Mesendoderm (in vitro differentiated cells): ENCODE data around the gene ATPAF1.
A peak's percentile ranks its signal among the peaks of the same experiment; 100 is the strongest.

Experiments
- DNase-seq: peaks from one replicate; pipeline ENCODE4 v3.0.0; 2013
- H2AK5ac ChIP-seq: 2 replicates; pipeline ENCODE4 v1.6.1; 2013; ENCODE audit warnings: low read length, inconsistent platforms
- H2BK120ac ChIP-seq: 2 replicates; pipeline ENCODE4 v1.6.1; 2013; ENCODE audit warnings: low read depth, mild to moderate bottlenecking, low read length, moderate library complexity, mixed read lengths
- H2BK15ac ChIP-seq: replicated peaks from 2 replicates; pipeline ENCODE4 v1.6.1; 2013; ENCODE audit warnings: low read depth, mild to moderate bottlenecking, moderate library complexity
- H2BK5ac ChIP-seq: 2 replicates; pipeline ENCODE4 v1.6.1; 2013; ENCODE audit warnings: low read length, inconsistent platforms
- H3K18ac ChIP-seq: 2 replicates; pipeline ENCODE4 v1.6.1; 2013; ENCODE audit warnings: mild to moderate bottlenecking, low read length, mixed read lengths
- H3K23ac ChIP-seq: one replicate; pipeline ENCODE4 v1.6.1; 2013; ENCODE audit warnings: low read length
- H3K27ac ChIP-seq: 2 replicates; pipeline ENCODE4 v1.5.1; 2013; ENCODE audit warnings: low read depth, mild to moderate bottlenecking, inconsistent platforms, low read length, moderate library complexity
- H3K27me3 ChIP-seq: 2 replicates; pipeline ENCODE4 v1.6.1; 2013; ENCODE audit warnings: low read length, control low read depth, mild to moderate bottlenecking, inconsistent platforms; ENCODE audit not compliant: insufficient read depth, poor library complexity
- H3K36me3 ChIP-seq: 2 replicates; pipeline ENCODE4 v1.6.1; 2013; ENCODE audit warnings: low read length, inconsistent platforms; ENCODE audit not compliant: control insufficient read depth, insufficient read depth
- H3K4ac ChIP-seq: one replicate; pipeline ENCODE4 v1.6.1; 2013; ENCODE audit warnings: low read depth, mild to moderate bottlenecking, low read length, moderate library complexity
- H3K4me1 ChIP-seq: 2 replicates; pipeline ENCODE4 v1.6.1; 2013; ENCODE audit warnings: low read depth, low read length, inconsistent platforms; ENCODE audit not compliant: control insufficient read depth
- H3K4me2 ChIP-seq: 2 replicates; pipeline ENCODE4 v1.6.1; 2013; ENCODE audit warnings: low read length
- H3K4me3 ChIP-seq: 2 replicates; pipeline ENCODE4 v1.5.1; 2013; ENCODE audit warnings: mild to moderate bottlenecking, low read length
- H3K56ac ChIP-seq: one replicate; pipeline ENCODE4 v1.6.1; 2013; ENCODE audit warnings: low read length
- H3K79me1 ChIP-seq: 2 replicates; pipeline ENCODE4 v1.6.1; 2013; ENCODE audit warnings: low read length, inconsistent platforms
- H3K79me2 ChIP-seq: 2 replicates; pipeline ENCODE4 v1.6.1; 2013; ENCODE audit warnings: mild to moderate bottlenecking, low read length; ENCODE audit not compliant: control insufficient read depth, insufficient read depth
- H3K9ac ChIP-seq: 2 replicates; pipeline ENCODE4 v1.6.1; 2013; ENCODE audit warnings: low read length, inconsistent platforms
- H4K5ac ChIP-seq: one replicate; pipeline ENCODE4 v1.6.1; 2013; ENCODE audit warnings: low read length
- H4K8ac ChIP-seq: one replicate; pipeline ENCODE4 v1.6.1; 2013; ENCODE audit warnings: low read depth, mild to moderate bottlenecking, control low read depth, low read length, moderate library complexity
- WGBS: extraction: QIAGEN DNeasy Blood & Tissue Kit; methylation state at CpG from one replicate; pipeline ENCODE4 v1.1.7; 2013; ENCODE audit warnings: low lambda C conversion rate, missing lambda C conversion rate; ENCODE audit not compliant: insufficient coverage; ENCODE audit errors: extremely low coverage; 5-methylcytosine and 5-hydroxymethylcytosine counted together

The ATPAF1 gene

DNA sequence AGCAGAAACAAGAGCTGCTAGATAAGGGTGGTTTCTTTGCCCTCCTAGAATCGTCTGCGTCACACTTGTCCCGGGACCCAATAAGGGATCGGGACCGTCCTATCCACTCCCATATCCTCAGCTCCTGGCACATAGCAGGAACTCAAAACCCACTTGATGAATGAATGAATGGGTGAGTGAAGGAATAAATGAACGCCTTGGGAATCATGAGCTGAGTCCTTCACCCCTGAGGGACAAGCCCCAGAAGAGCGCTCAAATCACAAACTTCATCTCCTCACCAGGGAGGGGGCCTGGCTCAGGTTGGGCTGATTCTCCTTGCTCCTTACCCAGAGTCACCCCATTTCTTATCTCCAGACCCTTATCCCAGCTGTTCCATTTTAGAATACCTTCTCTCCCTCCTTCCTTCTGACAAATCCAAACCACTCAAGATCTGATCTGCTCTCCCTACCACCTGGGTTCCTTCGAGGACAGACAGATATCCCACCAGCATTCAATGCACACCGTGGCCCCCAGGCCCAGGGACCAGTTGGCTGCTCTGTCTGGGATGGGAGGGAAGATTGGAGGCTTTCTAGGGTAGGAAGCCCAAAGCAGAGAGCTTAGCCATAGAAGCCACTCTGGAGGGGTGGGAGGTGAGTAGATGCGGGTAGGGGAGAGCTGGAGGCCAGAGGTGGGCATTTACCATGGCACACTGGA is 50.9 kb downstream of the ATPAF1 start:
- peak overlapping the region; percentile 62 for H3K9ac ChIP-seq
- no peak overlapping the region for H2BK120ac ChIP-seq
- no peaks in the 10 kb centered on the region for H3K79me2 ChIP-seq
- H4K8ac ChIP-seq: no peak overlapping the region
- H3K4ac ChIP-seq: no peak overlapping the region
- peak overlapping the region; percentile 74 for H3K4me2 ChIP-seq
- peak overlapping the region; percentile 64 for H3K4me3 ChIP-seq
- no peaks in the 10 kb centered on the region for H3K79me1 ChIP-seq
- no peak overlapping the region for H3K27ac ChIP-seq
- no peaks in the 10 kb centered on the region for H3K36me3 ChIP-seq
- no peak overlapping the region for H2BK15ac ChIP-seq
- H2BK5ac ChIP-seq: no peak overlapping the region
- no peak overlapping the region for H4K5ac ChIP-seq
- H3K18ac ChIP-seq: no peak overlapping the region
- peaks cover 10% of the 10 kb centered on the region for H3K4me1 ChIP-seq
- H3K27me3 ChIP-seq: no peaks in the 10 kb centered on the region
- no peak overlapping the region for H2AK5ac ChIP-seq
- WGBS: no CpG with 5 or more reads among the region's 10 CpGs
- no peak for DNase-seq
- no peak overlapping the region for H3K23ac ChIP-seq
- H3K56ac ChIP-seq: peak overlapping the region; percentile 89

- Histone ChIP-seq H3K56ac (peak within 1 kb of the TSS; percentile 89), H2BK120ac (no peak within 1 kb of the TSS), H3K4ac (no peak within 1 kb of the TSS), H3K27me3 (no peaks in the 10 kb centered on the region), H3K4me1 (peaks cover 10% of the 10 kb centered on the region), H3K79me2 (no peaks in the 10 kb centered on the region), H2BK5ac (no peak within 1 kb of the TSS), H4K5ac (no peak within 1 kb of the TSS), H3K23ac (no peak within 1 kb of the TSS), H4K8ac (no peak within 1 kb of the TSS), H3K4me3 (peak within 1 kb of the TSS; percentile 64), H3K18ac (peak within 1 kb of the TSS; percentile 6), H3K36me3 (no peaks in the 10 kb centered on the region), H2AK5ac (peak within 1 kb of the TSS; percentile 78), H3K9ac (peak within 1 kb of the TSS; percentile 62), H2BK15ac (no peak within 1 kb of the TSS), H3K79me1 (no peaks in the 10 kb centered on the region), H3K4me2 (peak within 1 kb of the TSS; percentile 74), H3K27ac (no peak within 1 kb of the TSS)
- no CpG with 5 or more reads among the region's 62 CpGs for WGBS
- DNase-seq: peak; percentile 43
Measured at GRCh38 chr1:46616277-46617107, 51.7 kb downstream of the ATPAF1 start, which contains the start of gene MOB3C. MOB3C (minus strand) TSS chr1:46616811; CDS start chr1:46613321, 3,490 bp downstream.

GRCh38 chr1:46615735-46616134 is 52.4 kb downstream of the ATPAF1 start:
- DNase-seq: no peak
- Histone ChIP-seq H3K79me2 (no peaks in the 10 kb centered on the region), H3K4me1 (peaks cover 10% of the 10 kb centered on the region), H3K27me3 (no peaks in the 10 kb centered on the region), H3K4me2 (no peak overlapping the region), H2BK15ac (no peak overlapping the region), H3K18ac (no peak overlapping the region), H3K9ac (peak overlapping the region; percentile 17), H2AK5ac (peak overlapping the region; percentile 78), H2BK120ac (no peak overlapping the region), H3K79me1 (no peaks in the 10 kb centered on the region), H4K5ac (no peak overlapping the region), H3K56ac (peak overlapping the region; percentile 44), H3K27ac (no peak overlapping the region), H3K4me3 (no peak overlapping the region), H4K8ac (no peak overlapping the region), H3K4ac (no peak overlapping the region), H3K23ac (no peak overlapping the region), H2BK5ac (no peak overlapping the region), H3K36me3 (no peaks in the 10 kb centered on the region)
- no CpG with 5 or more reads among the region's 3 CpGs for WGBS

DNA sequence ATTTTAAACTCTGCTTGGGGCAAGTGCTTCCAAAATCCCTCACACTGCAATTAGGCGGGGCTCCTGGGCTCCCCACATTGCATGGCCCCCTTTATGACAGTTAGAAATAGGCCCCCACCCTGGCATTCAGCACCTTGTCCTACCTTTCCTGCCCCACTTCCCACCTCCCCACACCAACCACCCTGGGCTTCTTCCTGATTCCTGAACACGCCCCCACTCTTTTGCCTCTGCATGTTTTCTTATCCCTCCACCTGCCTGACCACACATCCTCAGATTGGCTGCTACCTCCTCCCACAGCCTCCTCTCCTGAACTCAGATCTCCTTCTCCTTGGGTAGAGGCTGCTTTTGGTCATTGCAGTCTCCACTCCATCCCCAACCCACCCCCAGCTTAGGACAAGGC is 53.1 kb downstream of the ATPAF1 start:
- Histone ChIP-seq H3K4ac (no peak overlapping the region), H3K4me3 (no peak overlapping the region), H2BK15ac (no peak overlapping the region), H2AK5ac (no peak overlapping the region), H3K4me2 (no peak overlapping the region), H3K79me2 (no peaks in the 10 kb centered on the region), H3K4me1 (peaks cover 10% of the 10 kb centered on the region), H3K27me3 (no peaks in the 10 kb centered on the region), H3K79me1 (no peaks in the 10 kb centered on the region), H3K18ac (no peak overlapping the region), H3K56ac (no peak overlapping the region), H2BK120ac (no peak overlapping the region), H3K9ac (no peak overlapping the region), H2BK5ac (no peak overlapping the region), H3K27ac (no peak overlapping the region), H4K8ac (no peak overlapping the region), H3K36me3 (no peaks in the 10 kb centered on the region), H3K23ac (no peak overlapping the region), H4K5ac (no peak overlapping the region)
- WGBS: no CpG with 5 or more reads among the region's 2 CpGs
- DNase-seq: no peak

- Histone ChIP-seq H2BK120ac (no peak overlapping the region), H4K8ac (no peak overlapping the region), H3K23ac (no peak overlapping the region), H3K9ac (no peak overlapping the region), H3K27ac (no peak overlapping the region), H3K36me3 (no peaks in the 10 kb centered on the region), H2AK5ac (no peak overlapping the region), H3K27me3 (no peaks in the 10 kb centered on the region), H3K4me2 (no peak overlapping the region), H3K56ac (no peak overlapping the region), H3K4me3 (no peak overlapping the region), H3K79me2 (no peaks in the 10 kb centered on the region), H3K4ac (no peak overlapping the region), H2BK5ac (no peak overlapping the region), H2BK15ac (no peak overlapping the region), H3K18ac (no peak overlapping the region), H4K5ac (no peak overlapping the region), H3K79me1 (no peaks in the 10 kb centered on the region), H3K4me1 (peaks cover 10% of the 10 kb centered on the region)
- DNase-seq: no peak
- no CpG with 5 or more reads among the region's 2 CpGs for WGBS
Measured at GRCh38 chr1:46614604-46614984, 53.6 kb downstream of the ATPAF1 start.
